GM12872 (cell line): ENCODE measurements around the gene CASKIN2.

Source experiments
- CTCF ChIP-seq: IDR thresholded peaks from 3 replicates; pipeline ENCODE4 v1.5.1; 2011; ENCODE audit warnings: low read depth, mild to moderate bottlenecking, low read length, moderate library complexity; ENCODE audit not compliant: insufficient read depth

Gene CASKIN2

GRCh38 chr17:75474736-75475135 lies 40.6 kb downstream of the CASKIN2 start:
- no peak for TF ChIP-seq CTCF

- no peak for TF ChIP-seq CTCF
Measured at GRCh38 chr17:75473246-75473645, 42.1 kb downstream of the CASKIN2 start.

GRCh38 chr17:75472119-75472518 lies 43.2 kb downstream of the CASKIN2 start:
- no peak for TF ChIP-seq CTCF

DNA sequence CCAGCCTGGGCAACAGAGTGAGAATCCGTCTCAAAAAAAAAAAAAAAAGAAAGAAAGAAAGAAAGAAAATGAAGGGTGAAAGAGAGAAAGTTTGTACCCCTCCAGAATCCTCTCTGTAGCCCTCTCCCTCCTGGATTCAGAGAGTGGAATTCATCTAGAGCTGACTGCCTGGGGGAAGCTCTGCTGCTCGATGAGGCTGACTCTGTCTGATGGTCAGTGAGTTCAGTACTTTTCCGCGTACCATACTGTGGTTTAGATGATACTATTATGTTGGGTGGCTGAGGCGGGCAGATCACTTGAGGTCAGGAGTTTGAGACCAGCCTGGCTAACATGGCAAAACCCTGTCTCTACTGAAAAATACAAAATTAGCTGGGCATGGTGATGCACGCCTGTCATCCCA lies 44.1 kb downstream of the CASKIN2 start:
- no peak for TF ChIP-seq CTCF

DNA sequence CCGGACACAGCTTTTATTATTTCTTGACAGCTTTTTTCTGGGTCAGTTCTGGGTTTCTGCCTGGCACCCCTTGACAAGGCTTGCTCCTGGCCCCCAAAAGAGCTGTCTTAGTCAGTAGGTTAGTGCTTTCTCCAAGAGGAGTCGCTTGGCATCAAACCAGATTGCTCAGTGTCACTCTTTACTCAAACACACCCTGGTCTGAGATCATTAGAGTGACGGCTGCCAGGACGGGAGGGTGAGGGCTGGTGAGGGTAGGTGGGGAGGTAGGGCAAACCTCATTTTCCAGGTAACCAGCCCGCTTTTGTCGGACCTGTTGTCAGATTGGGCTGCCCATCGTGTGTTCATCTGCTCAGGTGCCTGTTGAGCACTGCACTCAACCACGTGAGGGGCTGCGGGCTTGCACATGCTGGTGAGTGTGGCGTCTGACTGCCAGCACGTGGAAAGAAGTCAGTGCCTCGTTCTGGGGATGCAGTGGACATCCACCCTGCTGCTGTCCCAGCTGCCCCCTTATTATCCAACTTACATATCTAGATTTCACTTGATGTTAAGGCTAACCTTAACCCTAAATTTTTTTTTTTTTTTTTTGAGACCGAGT lies 46.5 kb downstream of the CASKIN2 start:
- TF ChIP-seq CTCF, result no peak

DNA sequence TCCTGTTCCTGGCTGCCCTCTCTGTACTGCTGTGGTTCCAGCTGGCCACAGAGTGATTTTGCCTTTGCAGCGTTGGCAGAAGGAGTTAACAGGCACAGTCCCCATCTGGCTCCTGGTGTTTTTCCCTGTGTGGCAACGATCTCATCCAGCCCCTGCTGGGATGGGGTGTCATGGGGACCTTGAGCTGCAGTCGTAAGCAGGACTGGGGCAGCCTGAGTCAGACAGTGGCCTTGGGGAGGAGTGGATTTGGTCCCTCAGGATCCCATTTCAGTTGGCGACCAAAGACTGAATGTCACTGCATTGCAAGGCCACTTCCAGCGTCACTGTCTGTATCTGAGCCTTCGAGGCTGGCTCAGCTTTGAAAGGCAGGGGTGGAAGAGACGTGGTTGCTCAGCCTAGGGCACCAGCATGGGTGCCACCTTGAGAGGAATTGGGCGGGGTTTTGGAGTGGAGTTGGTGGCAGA lies 47.0 kb downstream of the CASKIN2 start:
- TF ChIP-seq CTCF, result no peak

DNA sequence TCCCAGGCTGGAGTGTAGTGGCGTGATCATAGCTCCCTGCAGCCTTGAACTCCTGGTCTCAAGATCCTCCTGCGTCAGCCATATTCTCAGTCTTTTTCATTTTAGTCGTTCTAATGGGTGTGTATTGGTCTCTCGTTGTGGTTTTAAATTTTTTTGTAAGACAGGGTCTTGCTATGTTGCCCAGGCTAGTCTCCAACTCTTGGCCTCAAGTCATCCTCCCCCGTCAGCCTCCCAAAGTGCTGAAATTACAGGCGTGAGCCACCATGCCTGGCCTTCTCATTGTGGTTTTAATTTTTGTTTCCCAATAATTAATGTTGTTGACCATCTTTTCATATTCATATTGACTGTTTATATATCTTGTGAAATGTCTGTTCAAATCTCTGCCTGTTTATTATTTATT lies 50.3 kb downstream of the CASKIN2 start:
- TF ChIP-seq CTCF, result no peak
